Activated naive CD8-positive, alpha-beta T cell (primary cell): ENCODE data around the gene NEURL1B.
"Not testable (repeated sequence)": the region's sequence is repeated elsewhere in the genome, so short reads cannot be mapped to it uniquely, and the experiment has no call there.

ENCODE experiments used
- H3K27ac Mint-ChIP-seq: one replicate; pipeline ENCODE4 v1.8.0; 2021; ENCODE audit warnings: mixed read lengths
- H3K27me3 Mint-ChIP-seq: one replicate; pipeline ENCODE4 v1.8.0; 2021; ENCODE audit warnings: mixed read lengths
- H3K36me3 Mint-ChIP-seq: one replicate; pipeline ENCODE4 v1.8.0; 2021; ENCODE audit warnings: mixed read lengths
- H3K4me1 Mint-ChIP-seq: one replicate; pipeline ENCODE4 v1.8.0; 2021; ENCODE audit warnings: low read depth, mixed read lengths
- H3K4me3 Mint-ChIP-seq: one replicate; pipeline ENCODE4 v1.8.0; 2021; ENCODE audit warnings: mild to moderate bottlenecking, mixed read lengths
- H3K9me3 Mint-ChIP-seq: one replicate; pipeline ENCODE4 v1.8.0; 2021; ENCODE audit warnings: low read depth, mixed read lengths

Gene NEURL1B

GRCh38 chr5:172710676-172711075 lies 69.6 kb downstream of the NEURL1B start:
- no peaks in the 10 kb centered on the region for H3K4me1 Mint-ChIP-seq
- no peaks in the 10 kb centered on the region for H3K36me3 Mint-ChIP-seq
- no peak overlapping the region for H3K27ac Mint-ChIP-seq
- no peaks in the 10 kb centered on the region for H3K9me3 Mint-ChIP-seq
- H3K27me3 Mint-ChIP-seq, result peaks cover 7% of the 10 kb centered on the region
- no peak overlapping the region for H3K4me3 Mint-ChIP-seq

DNA sequence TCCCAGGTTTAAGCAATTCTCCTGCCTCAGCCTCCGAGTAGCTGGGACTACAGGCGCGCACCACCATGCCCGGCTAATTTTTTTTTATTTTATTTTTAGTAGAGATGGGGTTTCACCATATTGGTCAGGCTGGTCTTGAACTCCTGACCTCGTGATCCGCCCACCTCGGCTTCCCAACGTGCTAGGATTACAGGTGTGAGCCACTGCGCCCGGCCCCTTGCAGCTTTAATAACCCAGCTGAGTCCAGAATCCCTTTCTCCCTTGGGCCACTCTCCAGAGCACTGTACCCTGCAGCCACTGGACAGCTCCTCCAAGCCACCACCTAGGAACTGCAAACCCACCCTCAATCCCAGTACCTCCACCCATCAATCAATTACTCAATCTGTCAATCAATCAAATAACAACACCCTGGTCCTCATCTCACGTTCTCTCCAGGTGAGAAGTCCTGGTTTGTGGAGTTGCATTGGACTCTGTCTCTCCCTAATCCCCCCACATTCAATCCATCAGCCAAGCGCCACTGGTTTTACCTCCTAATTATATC lies 70.3 kb downstream of the NEURL1B start:
- not testable (repeated sequence) for H3K27me3 Mint-ChIP-seq, H3K9me3 Mint-ChIP-seq, H3K4me1 Mint-ChIP-seq, H3K4me3 Mint-ChIP-seq, H3K36me3 Mint-ChIP-seq, H3K27ac Mint-ChIP-seq

GRCh38 chr5:172712610-172713009 lies 71.5 kb downstream of the NEURL1B start:
- peaks cover 5% of the 10 kb centered on the region for H3K4me1 Mint-ChIP-seq
- no peaks in the 10 kb centered on the region for H3K27me3 Mint-ChIP-seq
- H3K36me3 Mint-ChIP-seq, result no peaks in the 10 kb centered on the region
- H3K27ac Mint-ChIP-seq, result no peak overlapping the region
- no peak overlapping the region for H3K4me3 Mint-ChIP-seq
- H3K9me3 Mint-ChIP-seq, result no peaks in the 10 kb centered on the region

DNA sequence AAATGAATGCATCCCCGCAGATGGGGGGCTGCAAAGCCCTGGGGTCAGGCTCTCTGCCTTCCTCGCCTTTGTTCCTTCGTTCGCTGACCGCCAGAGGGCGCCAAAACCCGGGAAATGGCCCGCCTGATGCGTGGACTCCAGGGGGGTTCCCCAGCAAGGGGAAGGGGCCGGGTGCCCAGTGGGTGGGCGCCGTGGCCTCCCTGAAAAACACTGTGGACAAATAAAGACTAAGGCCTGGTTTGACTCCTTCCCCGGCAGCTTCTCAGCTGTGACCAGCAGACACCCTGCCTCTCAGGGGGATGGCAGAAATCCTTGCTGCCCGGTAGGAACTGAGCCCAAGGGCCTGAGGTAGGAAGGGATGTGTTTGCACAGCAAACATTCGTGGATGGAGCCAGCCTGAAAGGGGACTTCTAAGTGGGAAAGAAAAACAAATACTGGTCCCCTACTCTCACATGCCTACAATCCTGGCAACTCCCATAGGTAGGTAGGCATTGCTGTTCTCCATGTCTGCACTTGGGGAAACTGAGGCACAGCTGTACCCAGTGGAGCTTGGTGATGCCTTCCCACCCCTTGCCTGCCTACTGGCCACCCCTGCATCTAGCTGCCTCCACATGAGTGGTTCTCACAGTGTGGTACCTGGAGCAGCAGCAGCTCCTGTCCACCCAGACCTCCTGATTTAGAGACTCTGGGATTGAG lies 72.2 kb downstream of the NEURL1B start:
- Mint-ChIP-seq H3K36me3 (no peaks in the 10 kb centered on the region), H3K9me3 (no peaks in the 10 kb centered on the region), H3K4me1 (peaks cover 5% of the 10 kb centered on the region), H3K4me3 (no peak overlapping the region), H3K27me3 (no peaks in the 10 kb centered on the region), H3K27ac (no peak overlapping the region)

DNA sequence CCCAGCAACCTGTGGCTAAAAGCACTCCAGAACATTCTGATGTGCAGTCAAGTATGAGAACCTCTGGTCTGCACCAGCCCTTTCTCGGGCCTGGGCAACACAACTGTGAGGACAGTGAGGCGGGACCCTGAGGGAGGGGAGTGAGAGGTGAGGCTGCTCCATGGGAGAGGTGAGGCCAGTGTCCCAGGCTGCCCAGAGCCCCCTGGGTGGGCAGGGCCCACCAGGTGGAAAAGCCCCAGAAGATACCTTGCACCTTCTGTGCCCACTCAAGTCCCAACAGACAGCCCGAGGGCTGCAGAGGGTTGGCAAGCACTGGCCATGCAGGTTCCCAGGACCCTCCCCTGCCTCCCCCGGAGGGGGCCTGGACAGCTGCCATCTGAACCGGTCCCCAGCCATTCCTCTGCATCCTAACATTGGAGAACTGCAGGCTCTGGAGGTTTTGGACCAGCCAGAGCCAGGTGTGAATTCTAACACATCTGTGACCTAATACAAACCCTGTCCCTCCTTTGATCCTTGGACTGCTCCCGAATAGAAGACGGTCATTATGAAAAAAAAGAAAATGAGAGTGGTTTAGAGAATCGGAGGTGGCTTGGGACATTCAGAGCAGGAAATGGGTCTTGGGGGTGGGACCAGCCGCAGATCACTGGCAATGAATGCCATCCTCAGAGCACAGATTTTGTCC lies 72.9 kb downstream of the NEURL1B start:
- no peaks in the 10 kb centered on the region for H3K27me3 Mint-ChIP-seq
- H3K4me1 Mint-ChIP-seq, result peaks cover 5% of the 10 kb centered on the region
- H3K36me3 Mint-ChIP-seq, result no peaks in the 10 kb centered on the region
- H3K27ac Mint-ChIP-seq, result no peak overlapping the region
- H3K4me3 Mint-ChIP-seq, result no peak overlapping the region
- no peaks in the 10 kb centered on the region for H3K9me3 Mint-ChIP-seq

DNA sequence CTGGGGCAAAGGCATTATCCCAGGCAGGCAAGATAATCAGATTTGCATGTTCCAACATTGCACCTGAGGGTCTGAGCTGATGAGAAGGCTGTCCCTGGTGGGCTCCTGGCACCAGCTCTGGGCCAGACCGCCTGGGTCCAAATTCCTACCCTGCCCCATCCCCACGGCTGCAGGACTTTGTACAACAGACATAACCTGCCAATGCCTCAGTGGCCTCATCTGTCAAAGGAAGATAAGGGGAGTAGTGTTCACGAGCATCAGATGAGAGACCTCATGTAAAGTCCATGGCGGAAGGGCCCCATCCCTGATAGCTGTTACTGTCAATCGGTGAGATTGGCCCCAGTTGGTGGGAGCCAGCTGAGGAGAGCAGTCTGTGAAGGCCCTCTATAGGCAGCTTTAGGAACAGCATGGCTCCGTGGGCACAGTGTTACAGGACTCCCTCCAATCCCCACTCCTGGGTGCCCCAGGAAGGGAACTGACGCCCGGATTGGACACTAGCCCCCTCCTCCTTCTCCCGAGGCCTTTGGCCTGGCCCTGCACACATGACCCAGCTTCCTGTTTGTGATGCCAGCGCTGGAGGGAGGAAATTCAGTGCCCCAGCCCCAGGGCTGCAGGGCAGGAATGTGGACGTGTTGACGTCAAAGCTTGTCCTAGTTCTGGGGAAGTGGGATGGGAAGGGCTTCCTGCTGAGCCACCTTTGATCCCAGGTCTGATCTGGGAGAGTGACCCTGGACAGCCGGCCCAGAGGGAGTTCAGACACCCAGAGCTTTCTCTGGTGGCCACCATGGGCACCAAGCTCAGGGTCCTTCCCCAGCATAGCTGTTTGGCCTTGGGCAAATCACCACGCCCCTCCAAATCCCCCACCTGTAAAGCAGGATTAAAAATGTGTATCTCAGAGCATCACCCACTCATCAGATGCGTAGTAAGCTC lies 73.7 kb downstream of the NEURL1B start:
- H3K36me3 Mint-ChIP-seq, result no peaks in the 10 kb centered on the region
- peaks cover 5% of the 10 kb centered on the region for H3K4me1 Mint-ChIP-seq
- H3K27ac Mint-ChIP-seq, result no peak overlapping the region
- no peaks in the 10 kb centered on the region for H3K9me3 Mint-ChIP-seq
- no peak overlapping the region for H3K4me3 Mint-ChIP-seq
- H3K27me3 Mint-ChIP-seq, result no peaks in the 10 kb centered on the region

GRCh38 chr5:172715421-172715780 lies 74.3 kb downstream of the NEURL1B start:
- Mint-ChIP-seq H3K36me3 (no peaks in the 10 kb centered on the region), H3K4me1 (peaks cover 5% of the 10 kb centered on the region), H3K27ac (no peak overlapping the region), H3K4me3 (no peak overlapping the region), H3K27me3 (no peaks in the 10 kb centered on the region), H3K9me3 (no peaks in the 10 kb centered on the region)

DNA sequence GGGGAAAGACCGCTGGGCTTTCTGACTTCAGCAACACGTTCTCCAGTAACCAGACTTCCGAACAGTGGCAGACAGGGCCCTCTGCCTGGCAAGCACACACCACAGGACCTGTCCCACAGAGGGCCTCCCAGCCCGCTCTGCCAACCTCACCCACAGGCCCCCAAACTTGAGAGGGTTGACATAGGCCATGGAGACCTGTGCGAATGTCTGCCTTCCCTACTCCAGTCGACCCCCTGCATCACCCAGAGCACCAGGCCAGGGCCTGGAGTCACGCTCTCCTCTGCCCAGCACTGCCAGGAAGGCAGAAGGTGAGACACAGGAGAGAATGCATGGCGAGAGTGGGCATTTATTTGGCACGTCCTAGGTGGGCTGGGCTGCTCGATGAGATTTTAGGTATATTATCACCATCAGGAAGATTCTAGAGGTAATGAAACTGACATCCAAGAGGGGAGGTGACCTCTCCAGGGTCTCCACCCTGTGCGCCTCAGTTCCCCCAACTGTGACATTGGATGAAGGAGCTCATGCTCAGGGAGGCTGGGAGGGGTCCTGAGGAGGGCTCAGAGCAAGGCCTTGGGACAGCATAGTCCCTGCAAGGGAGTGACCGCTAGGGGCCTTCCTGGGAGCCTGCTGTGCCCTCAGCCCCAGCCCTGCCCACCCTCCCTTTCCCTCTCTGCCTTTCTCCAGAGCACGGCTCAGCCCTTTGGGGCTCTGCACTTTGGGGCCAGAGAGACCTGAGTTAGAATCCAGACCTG lies 75.0 kb downstream of the NEURL1B start:
- Mint-ChIP-seq H3K4me3 (no peak overlapping the region), H3K9me3 (no peaks in the 10 kb centered on the region), H3K4me1 (peaks cover 5% of the 10 kb centered on the region), H3K27ac (no peak overlapping the region), H3K27me3 (no peaks in the 10 kb centered on the region), H3K36me3 (no peaks in the 10 kb centered on the region)

- Mint-ChIP-seq H3K27ac (no peak overlapping the region), H3K4me1 (peaks cover 5% of the 10 kb centered on the region), H3K9me3 (no peaks in the 10 kb centered on the region), H3K36me3 (no peaks in the 10 kb centered on the region), H3K27me3 (no peaks in the 10 kb centered on the region), H3K4me3 (no peak overlapping the region)
Observed at GRCh38 chr5:172716796-172717313, 75.8 kb downstream of the NEURL1B start.

- no peak overlapping the region for H3K27ac Mint-ChIP-seq
- H3K27me3 Mint-ChIP-seq, result no peaks in the 10 kb centered on the region
- no peaks in the 10 kb centered on the region for H3K9me3 Mint-ChIP-seq
- H3K36me3 Mint-ChIP-seq, result no peaks in the 10 kb centered on the region
- no peak overlapping the region for H3K4me3 Mint-ChIP-seq
- peaks cover 5% of the 10 kb centered on the region for H3K4me1 Mint-ChIP-seq
Observed at GRCh38 chr5:172717481-172718195, 76.6 kb downstream of the NEURL1B start.

GRCh38 chr5:172718527-172719114 lies 77.6 kb downstream of the NEURL1B start:
- Mint-ChIP-seq H3K27ac (no peak overlapping the region), H3K4me1 (peaks cover 5% of the 10 kb centered on the region), H3K4me3 (no peak overlapping the region), H3K9me3 (no peaks in the 10 kb centered on the region), H3K36me3 (no peaks in the 10 kb centered on the region), H3K27me3 (no peaks in the 10 kb centered on the region)

DNA sequence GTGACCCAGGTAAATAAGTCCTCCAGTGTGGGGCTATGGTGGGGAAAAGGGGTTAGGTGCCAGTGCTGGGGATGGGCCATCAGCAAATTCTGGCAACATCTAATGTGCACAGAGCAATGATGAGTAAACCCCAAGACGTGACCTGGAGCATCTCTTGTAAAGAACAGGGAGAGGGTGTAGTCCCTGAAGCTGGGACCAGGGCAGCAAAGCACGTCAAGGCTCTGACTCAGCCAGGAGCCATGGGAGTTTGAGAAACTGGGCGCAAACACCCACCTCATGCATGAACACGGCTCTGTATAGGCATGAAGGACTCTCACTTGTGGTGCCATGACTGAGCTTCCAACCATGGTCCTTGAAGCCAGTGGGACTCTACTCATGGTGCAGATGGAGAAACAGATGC lies 78.1 kb downstream of the NEURL1B start:
- H3K4me3 Mint-ChIP-seq, result no peak overlapping the region
- no peaks in the 10 kb centered on the region for H3K27me3 Mint-ChIP-seq
- H3K9me3 Mint-ChIP-seq, result no peaks in the 10 kb centered on the region
- H3K27ac Mint-ChIP-seq, result no peak overlapping the region
- peaks cover 5% of the 10 kb centered on the region for H3K4me1 Mint-ChIP-seq
- H3K36me3 Mint-ChIP-seq, result no peaks in the 10 kb centered on the region

DNA sequence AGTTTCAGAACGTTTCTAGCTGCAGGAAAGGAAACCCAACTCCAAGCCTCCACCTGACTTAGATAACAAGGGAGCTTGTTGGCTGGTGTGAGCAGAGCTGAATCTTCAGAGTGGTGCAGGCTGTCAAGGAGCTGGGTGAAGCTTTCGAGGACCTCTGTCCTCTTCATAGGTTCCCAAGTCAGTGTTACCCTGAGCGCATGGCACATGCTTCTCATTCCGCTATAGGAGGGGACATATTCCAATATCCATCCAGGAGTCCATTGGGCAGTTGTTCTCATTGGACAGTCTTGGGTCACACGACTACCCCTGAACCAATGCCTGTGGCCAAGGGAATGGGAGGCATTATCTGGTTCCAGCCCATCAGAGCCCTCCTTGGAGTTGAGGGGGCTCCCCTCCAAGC lies 79.6 kb downstream of the NEURL1B start:
- Mint-ChIP-seq H3K9me3 (no peaks in the 10 kb centered on the region), H3K27ac (no peak overlapping the region), H3K4me1 (peaks cover 5% of the 10 kb centered on the region), H3K27me3 (no peaks in the 10 kb centered on the region), H3K4me3 (no peak overlapping the region), H3K36me3 (no peaks in the 10 kb centered on the region)
